ENCODE results near the gene CASQ2. TPM values are rescaled to one million over a fixed set of nuclear protein-coding genes. Genes with fewer than 3 reads are reported as not detected.

The CASQ2 gene
- total and polyA plus RNA-seq, 9 donors, result 0.36 to 43.0 (median 2.3) TPM

GRCh38 chr1:115740811-115741210 lies 27.7 kb downstream of the CASQ2 start:
- no peak for DNase-seq
- Histone ChIP-seq H3K9me3 (no peaks in the 10 kb centered on the region), H3K4me1 (ENCODE audit: insufficient read depth) (no peaks in the 10 kb centered on the region), H3K27ac (no peak overlapping the region), H3K36me3 (no peaks in the 10 kb centered on the region), H3K4me3 (no peak overlapping the region), H3K27me3 (no peaks in the 10 kb centered on the region)
- intact Hi-C loops (cut with DNase I), result no loop called here
- WGBS, 3 donors, result 18 to 48% (median 27%) methylated on average over 1 of the region's 1 CpG
- TF ChIP-seq CTCF (IDR thresholded peaks at IDR 0.05) (no peak), POLR2A (IDR thresholded peaks at IDR 0.05) (no peak)

- WGBS, 3 donors, result 56 to 74% (median 70%) methylated on average over 4 of the region's 4 CpGs
- intact Hi-C loops (cut with DNase I), result no loop called here
- Histone ChIP-seq H3K27me3 (no peaks in the 10 kb centered on the region), H3K9me3 (no peaks in the 10 kb centered on the region), H3K4me1 (ENCODE audit: insufficient read depth) (no peaks in the 10 kb centered on the region), H3K36me3 (no peaks in the 10 kb centered on the region), H3K4me3 (no peak overlapping the region), H3K27ac (no peak overlapping the region)
- DNase-seq, result no peak
- TF ChIP-seq EP300 (IDR thresholded peaks at IDR 0.05) (no peak), POLR2A (IDR thresholded peaks at IDR 0.05) (no peak), CTCF (IDR thresholded peaks at IDR 0.05) (no peak)
These were observed 36.2 kb downstream of the CASQ2 start for GRCh38 chr1:115732316-115732715.

- no peaks in the 10 kb centered on the region for H3K27me3 ChIP-seq
- no peak for TF ChIP-seq POLR2A (IDR thresholded peaks at IDR 0.05)
- TF ChIP-seq EP300 (IDR thresholded peaks at IDR 0.05), result no peak
- no peak for TF ChIP-seq CTCF (IDR thresholded peaks at IDR 0.05)
- H3K4me1 ChIP-seq (ENCODE audit: insufficient read depth), result peaks cover 8% of the 10 kb centered on the region
- H3K4me3 ChIP-seq, result no peak overlapping the region
- no peak for DNase-seq
- H3K27ac ChIP-seq, result no peak overlapping the region
- intact Hi-C loops (cut with DNase I), result no loop called here
- WGBS, 3 donors, result 89 to 92% (median 92%) methylated on average over 4 of the region's 4 CpGs
- H3K36me3 ChIP-seq, result no peaks in the 10 kb centered on the region
- H3K9me3 ChIP-seq, result no peaks in the 10 kb centered on the region
These were observed 38.8 kb downstream of the CASQ2 start for GRCh38 chr1:115729756-115730155.

GRCh38 chr1:115728341-115728740 lies 40.2 kb downstream of the CASQ2 start:
- H3K27ac ChIP-seq, result peak overlapping the region in 1 of 2 donors; percentile 35
- no peak for TF ChIP-seq POLR2A (IDR thresholded peaks at IDR 0.05)
- no peaks in the 10 kb centered on the region for H3K27me3 ChIP-seq
- 60 to 79% (median 75%) methylated on average over 1 of the region's 1 CpG for WGBS, 3 donors
- no peak for DNase-seq
- no peak overlapping the region for H3K4me3 ChIP-seq
- no peaks in the 10 kb centered on the region for H3K9me3 ChIP-seq
- intact Hi-C loops (cut with DNase I), result no loop called here
- peaks cover 10% of the 10 kb centered on the region for H3K4me1 ChIP-seq (ENCODE audit: insufficient read depth)
- H3K36me3 ChIP-seq, result no peaks in the 10 kb centered on the region

GRCh38 chr1:115727706-115728249 lies 40.7 kb downstream of the CASQ2 start:
- H3K27me3 ChIP-seq, result no peaks in the 10 kb centered on the region
- WGBS, 3 donors, result 4 to 13% (median 7%) methylated on average over 7 of the region's 7 CpGs
- no peaks in the 10 kb centered on the region for H3K36me3 ChIP-seq
- peak; percentile 46 to 81 (median 64) for DNase-seq
- H3K9me3 ChIP-seq, result no peaks in the 10 kb centered on the region
- H3K27ac ChIP-seq, result peak overlapping the region in 1 of 2 donors; percentile 35
- no peak overlapping the region for H3K4me3 ChIP-seq
- no peak for TF ChIP-seq EP300 (IDR thresholded peaks at IDR 0.05)
- TF ChIP-seq CTCF (IDR thresholded peaks at IDR 0.05), result no peak
- TF ChIP-seq POLR2A (IDR thresholded peaks at IDR 0.05), result no peak
- peaks cover 10% of the 10 kb centered on the region for H3K4me1 ChIP-seq (ENCODE audit: insufficient read depth)
- intact Hi-C loops (cut with DNase I), result no loop called here
